ENCODE results near the gene ZNF764.
"Not testable (repeated sequence)": the region's sequence is repeated elsewhere in the genome, so short reads cannot be mapped to it uniquely, and the experiment has no call there.

ZNF764 gene

GRCh38 chr16:30557957-30558788 is at the start of gene ZNF764:
Gene ZNF764, minus strand, starts transcription at chr16:30558374. Its CDS starts 192 bp downstream, at chr16:30558182.
- peak; percentile 95 to 97 for DNase-seq (ENCODE audit: low read depth in 2 of 2)

- DNase-seq (ENCODE audit: low read depth in 2 of 2) = no peak
Observed at GRCh38 chr16:30606004-30606403, 47.8 kb upstream of the ZNF764 start.

GRCh38 chr16:30605158-30605557 is 47.0 kb upstream of the ZNF764 start:
- DNase-seq (ENCODE audit: low read depth in 2 of 2) = no peak

GRCh38 chr16:30604316-30604947 is 46.3 kb upstream of the ZNF764 start:
- no peak for DNase-seq (ENCODE audit: low read depth in 2 of 2)

- DNase-seq (ENCODE audit: low read depth in 2 of 2) = no peak
Observed at GRCh38 chr16:30603945-30604315, 45.8 kb upstream of the ZNF764 start.

GRCh38 chr16:30602616-30603277 is 44.6 kb upstream of the ZNF764 start:
- DNase-seq (ENCODE audit: low read depth in 2 of 2) = no peak

GRCh38 chr16:30601966-30602365 is 43.8 kb upstream of the ZNF764 start:
- DNase-seq (ENCODE audit: low read depth in 2 of 2) = no peak

- no peak for DNase-seq (ENCODE audit: low read depth in 2 of 2)
Observed at GRCh38 chr16:30600929-30601328, 42.8 kb upstream of the ZNF764 start.

- no peak for DNase-seq (ENCODE audit: low read depth in 2 of 2)
Observed at GRCh38 chr16:30600215-30600614, 42.0 kb upstream of the ZNF764 start.

- DNase-seq (ENCODE audit: low read depth in 2 of 2) = no peak
Observed at GRCh38 chr16:30592871-30593270, 34.7 kb upstream of the ZNF764 start.

- not testable (repeated sequence) for DNase-seq (ENCODE audit: low read depth in 2 of 2)
Observed at GRCh38 chr16:30590869-30591268, 32.7 kb upstream of the ZNF764 start.

GRCh38 chr16:30589582-30589981 is 31.4 kb upstream of the ZNF764 start:
- not testable (repeated sequence) for DNase-seq (ENCODE audit: low read depth in 2 of 2)

- no peak for DNase-seq (ENCODE audit: low read depth in 2 of 2)
Observed at GRCh38 chr16:30588651-30589050, 30.5 kb upstream of the ZNF764 start.

- peak; percentile 77 to 91 for DNase-seq (ENCODE audit: low read depth in 2 of 2)
Observed at GRCh38 chr16:30585400-30586191, 27.4 kb upstream of the ZNF764 start, which contains the start of gene ZNF785. Gene ZNF785, minus strand, starts transcription at chr16:30585697. Its CDS starts 86 bp downstream, at chr16:30585611.

- no peak for DNase-seq (ENCODE audit: low read depth in 2 of 2)
Observed at GRCh38 chr16:30585022-30585399, 26.8 kb upstream of the ZNF764 start.

GRCh38 chr16:30582611-30583340 is 24.6 kb upstream of the ZNF764 start:
- DNase-seq (ENCODE audit: low read depth in 2 of 2) = no peak

GRCh38 chr16:30581457-30581856 is 23.3 kb upstream of the ZNF764 start:
- no peak for DNase-seq (ENCODE audit: low read depth in 2 of 2)

GRCh38 chr16:30574678-30575077 is 16.5 kb upstream of the ZNF764 start:
- DNase-seq (ENCODE audit: low read depth in 2 of 2) = no peak

GRCh38 chr16:30571445-30572322 is 13.5 kb upstream of the ZNF764 start, which contains the start of gene ZNF688:
Gene ZNF688, minus strand, starts transcription at chr16:30571714. Its CDS starts 85 bp downstream, at chr16:30571629.
- DNase-seq (ENCODE audit: low read depth in 2 of 2) = peak; percentile 85 to 96

All from stimulated activated CD8-positive, alpha-beta memory T cell treated with anti-CD3 and anti-CD28 coated beads, Interleukin-15, amount 100 ng/mL, for 4 hours (primary cell).